ENCODE measurements around the gene SIGLEC6.

Gene SIGLEC6

GRCh38 chr19:51531349-51532315 is at the start of gene SIGLEC6:
Gene SIGLEC6 (minus strand): TSS chr19:51531670. CDS start chr19:51531648, 22 bp downstream.
- Mint-ChIP-seq H3K36me3 (ENCODE audit: low read depth) (no peaks in the 10 kb centered on the region), H3K27me3 (peaks cover 33% of the 10 kb centered on the region), H3K4me3 (peak within 1 kb of the TSS; percentile 59), H3K4me1 (ENCODE audit: low read depth) (peaks cover 40% of the 10 kb centered on the region), H3K27ac (peak within 1 kb of the TSS; percentile 65), H3K9me3 (no peaks in the 10 kb centered on the region)
- intact Hi-C loops (cut with micrococcal nuclease) = no loop called here

GRCh38 chr19:51576850-51577249 is 45.4 kb upstream of the SIGLEC6 start:
- intact Hi-C loops (cut with micrococcal nuclease) = no loop called here

GRCh38 chr19:51573331-51573730 is 41.9 kb upstream of the SIGLEC6 start:
- H3K4me3 Mint-ChIP-seq = no peak overlapping the region
- no peak overlapping the region for H3K27ac Mint-ChIP-seq
- peaks cover 20% of the 10 kb centered on the region for H3K4me1 Mint-ChIP-seq (ENCODE audit: low read depth)
- H3K36me3 Mint-ChIP-seq (ENCODE audit: low read depth) = peaks cover 60% of the 10 kb centered on the region
- H3K27me3 Mint-ChIP-seq = no peaks in the 10 kb centered on the region
- intact Hi-C loops (cut with micrococcal nuclease) = no loop called here
- H3K9me3 Mint-ChIP-seq = no peaks in the 10 kb centered on the region

More at GRCh38 chr19:51576850-51577249, 45.4 kb upstream of the SIGLEC6 start:
- H3K9me3 Mint-ChIP-seq = no peaks in the 10 kb centered on the region
- H3K4me3 Mint-ChIP-seq = no peak overlapping the region
- peaks cover 83% of the 10 kb centered on the region for H3K36me3 Mint-ChIP-seq (ENCODE audit: low read depth)
- H3K4me1 Mint-ChIP-seq (ENCODE audit: low read depth) = peaks cover 15% of the 10 kb centered on the region
- no peaks in the 10 kb centered on the region for H3K27me3 Mint-ChIP-seq
- H3K27ac Mint-ChIP-seq = no peak overlapping the region

GRCh38 chr19:51572908-51573307 is 41.4 kb upstream of the SIGLEC6 start:
- H3K27me3 Mint-ChIP-seq = peaks cover 1% of the 10 kb centered on the region
- intact Hi-C loops (cut with micrococcal nuclease) = no loop called here

GRCh38 chr19:51572410-51572809 is 40.9 kb upstream of the SIGLEC6 start:
- H3K27me3 Mint-ChIP-seq = peaks cover 3% of the 10 kb centered on the region
- intact Hi-C loops (cut with micrococcal nuclease) = no loop called here
- H3K36me3 Mint-ChIP-seq (ENCODE audit: low read depth) = peaks cover 51% of the 10 kb centered on the region
- peak overlapping the region; percentile 89 for H3K4me3 Mint-ChIP-seq
- H3K4me1 Mint-ChIP-seq (ENCODE audit: low read depth) = peaks cover 20% of the 10 kb centered on the region
- no peaks in the 10 kb centered on the region for H3K9me3 Mint-ChIP-seq
- H3K27ac Mint-ChIP-seq = peak overlapping the region; percentile 89

More at GRCh38 chr19:51572908-51573307, 41.4 kb upstream of the SIGLEC6 start:
- Mint-ChIP-seq H3K9me3 (no peaks in the 10 kb centered on the region), H3K4me3 (no peak overlapping the region), H3K36me3 (ENCODE audit: low read depth) (peaks cover 56% of the 10 kb centered on the region), H3K4me1 (ENCODE audit: low read depth) (peaks cover 20% of the 10 kb centered on the region), H3K27ac (no peak overlapping the region)

GRCh38 chr19:51571599-51571998 is 40.1 kb upstream of the SIGLEC6 start:
- Mint-ChIP-seq H3K4me1 (ENCODE audit: low read depth) (peaks cover 20% of the 10 kb centered on the region), H3K27me3 (peaks cover 3% of the 10 kb centered on the region), H3K9me3 (no peaks in the 10 kb centered on the region), H3K4me3 (peak overlapping the region; percentile 89), H3K27ac (peak overlapping the region; percentile 89), H3K36me3 (ENCODE audit: low read depth) (peaks cover 43% of the 10 kb centered on the region)
- intact Hi-C loops (cut with micrococcal nuclease) = loop anchor here (1.0 kb wide), 1 partner anchor 23 kb away; no protein-coding TSS in a partner anchor

GRCh38 chr19:51570962-51571575 is 39.6 kb upstream of the SIGLEC6 start, which contains the start of gene ZNF175:
Gene ZNF175 (plus strand): TSS chr19:51571283. CDS start chr19:51573330, 2,047 bp downstream.
- intact Hi-C loops (cut with micrococcal nuclease) = loop anchor here (1.0 kb wide), 1 partner anchor 23 kb away; no protein-coding TSS in a partner anchor
- Mint-ChIP-seq H3K4me3 (peak within 1 kb of the TSS; percentile 89), H3K36me3 (ENCODE audit: low read depth) (peaks cover 38% of the 10 kb centered on the region), H3K27me3 (peaks cover 3% of the 10 kb centered on the region), H3K27ac (peak within 1 kb of the TSS; percentile 89), H3K4me1 (ENCODE audit: low read depth) (peaks cover 20% of the 10 kb centered on the region), H3K9me3 (no peaks in the 10 kb centered on the region)

- Mint-ChIP-seq H3K36me3 (ENCODE audit: low read depth) (peaks cover 14% of the 10 kb centered on the region), H3K9me3 (no peaks in the 10 kb centered on the region), H3K27ac (no peak overlapping the region), H3K4me3 (no peak overlapping the region), H3K27me3 (peaks cover 17% of the 10 kb centered on the region), H3K4me1 (ENCODE audit: low read depth) (peaks cover 41% of the 10 kb centered on the region)
- intact Hi-C loops (cut with micrococcal nuclease) = no loop called here
Measured at GRCh38 chr19:51568456-51568855, 37.0 kb upstream of the SIGLEC6 start.

- intact Hi-C loops (cut with micrococcal nuclease) = no loop called here
- Mint-ChIP-seq H3K27me3 (peaks cover 23% of the 10 kb centered on the region), H3K4me1 (ENCODE audit: low read depth) (peaks cover 35% of the 10 kb centered on the region), H3K36me3 (ENCODE audit: low read depth) (peaks cover 9% of the 10 kb centered on the region), H3K4me3 (no peak overlapping the region), H3K27ac (no peak overlapping the region), H3K9me3 (no peaks in the 10 kb centered on the region)
Measured at GRCh38 chr19:51567583-51567982, 36.1 kb upstream of the SIGLEC6 start.

- Mint-ChIP-seq H3K27ac (no peak overlapping the region), H3K36me3 (ENCODE audit: low read depth) (peaks cover 8% of the 10 kb centered on the region), H3K4me3 (no peak overlapping the region), H3K4me1 (ENCODE audit: low read depth) (peaks cover 25% of the 10 kb centered on the region), H3K27me3 (peaks cover 24% of the 10 kb centered on the region), H3K9me3 (no peaks in the 10 kb centered on the region)
- intact Hi-C loops (cut with micrococcal nuclease) = no loop called here
Measured at GRCh38 chr19:51566489-51567100, 35.1 kb upstream of the SIGLEC6 start.

- H3K9me3 Mint-ChIP-seq = no peaks in the 10 kb centered on the region
- H3K27me3 Mint-ChIP-seq = peaks cover 27% of the 10 kb centered on the region
- peaks cover 32% of the 10 kb centered on the region for H3K4me1 Mint-ChIP-seq (ENCODE audit: low read depth)
- intact Hi-C loops (cut with micrococcal nuclease) = no loop called here
- no peak overlapping the region for H3K4me3 Mint-ChIP-seq
- H3K36me3 Mint-ChIP-seq (ENCODE audit: low read depth) = no peaks in the 10 kb centered on the region
- H3K27ac Mint-ChIP-seq = peak overlapping the region; percentile 3
Measured at GRCh38 chr19:51565583-51565982, 34.1 kb upstream of the SIGLEC6 start.

- H3K27ac Mint-ChIP-seq = peak overlapping the region; percentile 3
- intact Hi-C loops (cut with micrococcal nuclease) = no loop called here
- H3K27me3 Mint-ChIP-seq = peaks cover 32% of the 10 kb centered on the region
- H3K36me3 Mint-ChIP-seq (ENCODE audit: low read depth) = no peaks in the 10 kb centered on the region
- no peaks in the 10 kb centered on the region for H3K9me3 Mint-ChIP-seq
- H3K4me3 Mint-ChIP-seq = no peak overlapping the region
- H3K4me1 Mint-ChIP-seq (ENCODE audit: low read depth) = peaks cover 32% of the 10 kb centered on the region
Measured at GRCh38 chr19:51564791-51565190, 33.3 kb upstream of the SIGLEC6 start.

- Mint-ChIP-seq H3K4me3 (no peak overlapping the region), H3K27me3 (peaks cover 52% of the 10 kb centered on the region)
Measured at GRCh38 chr19:51560339-51560738, 28.9 kb upstream of the SIGLEC6 start.

More at GRCh38 chr19:51560339-51560738, 28.9 kb upstream of the SIGLEC6 start:
- intact Hi-C loops (cut with micrococcal nuclease) = no loop called here
- Mint-ChIP-seq H3K27ac (no peak overlapping the region), H3K36me3 (ENCODE audit: low read depth) (no peaks in the 10 kb centered on the region), H3K4me1 (ENCODE audit: low read depth) (peaks cover 35% of the 10 kb centered on the region), H3K9me3 (no peaks in the 10 kb centered on the region)
